Skin of body (tissue), 2 donors: Measurements from ENCODE around the gene SPATA13. TPM values are rescaled to one million over a fixed set of nuclear protein-coding genes. Genes with fewer than 3 reads are reported as not detected.
"Not testable (repeated sequence)": the region's sequence is repeated elsewhere in the genome, so short reads cannot be mapped to it uniquely, and the experiment has no call there.

ENCODE experiments used
- DNase-seq: peaks from one replicate; lab custom pipeline; 2025; lab: John Stamatoyannopoulos, UW
- total RNA-seq: library from RNA; depleted of rRNA; stranded (reverse); fragments of >200 nt; gene quantifications from one replicate; pipeline ENCODE4 v1.2.3, GENCODE V29; 2014

Gene SPATA13
- total RNA-seq, 1 donor from 2014 or later = 7.1 TPM

DNA sequence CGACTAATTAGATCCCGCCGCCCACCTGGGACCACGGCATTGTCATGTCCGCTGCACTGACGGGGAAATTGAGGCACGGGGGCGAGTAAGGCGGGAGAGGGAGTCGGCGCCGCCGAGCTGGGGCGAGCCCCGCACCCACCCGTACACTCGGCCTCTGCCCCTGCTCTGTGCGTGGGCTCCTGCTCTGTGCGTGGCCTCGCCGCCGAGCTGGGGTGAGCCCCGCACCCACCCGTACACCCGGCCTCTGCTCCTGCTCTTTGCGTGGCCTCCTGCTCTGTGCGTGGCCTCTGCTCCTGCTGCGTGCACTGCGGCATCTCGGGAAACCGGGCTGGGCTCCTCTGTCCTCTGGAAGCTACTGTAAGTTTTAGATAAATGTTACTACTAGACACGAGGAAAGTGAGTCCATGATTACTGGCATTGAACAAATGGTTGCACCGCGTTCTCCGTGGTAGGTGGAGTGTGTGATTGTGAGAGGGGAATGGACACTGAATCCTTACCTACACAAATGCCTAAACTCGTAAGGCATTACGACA, 148.0 kb downstream of the SPATA13 start:
- DNase-seq = no peak

DNA sequence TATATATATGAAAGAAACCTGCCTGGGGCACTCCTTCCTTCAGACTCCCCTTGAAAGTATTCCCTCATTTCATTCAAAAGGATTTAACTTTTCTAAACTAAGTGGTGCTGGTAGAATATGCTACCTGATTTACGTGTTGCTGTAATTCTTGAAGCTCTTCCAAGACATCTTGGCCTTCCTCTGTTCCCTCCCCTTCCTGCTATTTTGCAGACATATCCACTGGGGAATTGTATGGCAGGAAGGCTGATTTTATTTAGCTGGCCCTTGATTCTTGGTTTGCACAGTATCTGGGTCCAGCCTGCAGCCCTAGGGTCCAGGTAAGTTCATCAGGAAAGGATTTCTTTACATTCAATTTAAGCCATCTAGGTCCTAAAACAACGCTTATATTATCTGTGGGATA, 148.8 kb downstream of the SPATA13 start, which contains the start of gene C1QTNF9:
TSS of gene C1QTNF9 (plus strand) at position 281 of the 400 bp plus-strand sequence. CDS start 6,424 bp downstream, outside the sequence.
- DNase-seq = not testable (repeated sequence)

DNA sequence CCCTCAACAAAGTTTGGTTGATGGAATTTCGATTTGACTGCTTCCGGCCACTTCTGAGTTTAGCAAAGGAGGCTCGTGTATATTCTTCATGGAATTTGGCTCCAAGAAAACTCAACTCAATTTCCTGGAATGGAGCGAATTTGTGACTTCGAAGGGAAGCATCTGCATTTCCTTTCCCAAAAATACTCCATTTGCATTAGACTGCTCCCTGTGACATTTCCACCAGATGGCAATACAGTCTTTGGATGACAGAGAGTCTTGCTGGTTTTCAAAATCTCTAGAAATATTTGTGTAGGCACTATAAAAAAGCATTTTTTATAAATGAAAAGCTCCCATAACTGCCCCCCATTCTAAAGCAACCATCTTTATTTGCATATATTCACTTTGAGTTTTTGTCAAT, 152.9 kb downstream of the SPATA13 start:
- peak; percentile 52 for DNase-seq

DNA sequence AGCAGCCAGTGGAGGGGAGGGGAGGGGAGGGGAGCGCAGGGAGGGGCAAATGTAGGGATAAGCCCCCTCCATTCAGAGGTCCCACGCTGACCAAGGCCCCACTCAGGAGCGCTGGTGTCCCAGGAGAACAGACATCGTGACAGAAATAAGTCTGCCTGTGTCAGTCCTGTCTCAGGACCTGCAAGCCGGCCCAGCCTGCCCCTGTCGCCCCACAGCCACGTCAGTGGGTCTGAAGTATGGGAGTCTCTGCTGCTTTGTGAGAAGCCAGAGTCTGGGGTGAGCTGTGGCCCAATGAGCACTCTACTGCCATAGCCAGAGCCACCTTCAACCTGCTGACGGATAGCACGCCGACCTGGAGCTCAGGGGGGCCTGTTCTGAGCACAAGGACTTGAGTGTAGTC, 157.3 kb downstream of the SPATA13 start:
- DNase-seq = not testable (repeated sequence)

DNA sequence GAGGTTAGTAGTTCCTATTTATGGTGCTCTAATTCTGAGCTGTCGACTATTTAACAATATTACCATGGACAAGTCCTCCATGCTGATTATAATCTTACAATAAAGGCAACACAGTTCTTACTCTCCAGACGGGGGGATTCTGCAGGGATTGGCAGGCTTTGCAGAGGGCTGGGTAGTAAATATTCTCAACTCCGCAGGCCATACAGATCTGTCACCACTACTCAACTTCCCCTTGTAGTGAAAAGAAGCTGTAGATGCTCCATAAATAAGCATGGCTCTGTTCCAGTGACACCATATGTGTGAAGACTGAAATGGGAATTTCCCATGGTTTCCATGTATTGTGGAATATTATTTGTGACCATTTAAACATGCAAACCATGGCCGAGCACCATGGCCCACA, 158.4 kb downstream of the SPATA13 start:
- not testable (repeated sequence) for DNase-seq

DNA sequence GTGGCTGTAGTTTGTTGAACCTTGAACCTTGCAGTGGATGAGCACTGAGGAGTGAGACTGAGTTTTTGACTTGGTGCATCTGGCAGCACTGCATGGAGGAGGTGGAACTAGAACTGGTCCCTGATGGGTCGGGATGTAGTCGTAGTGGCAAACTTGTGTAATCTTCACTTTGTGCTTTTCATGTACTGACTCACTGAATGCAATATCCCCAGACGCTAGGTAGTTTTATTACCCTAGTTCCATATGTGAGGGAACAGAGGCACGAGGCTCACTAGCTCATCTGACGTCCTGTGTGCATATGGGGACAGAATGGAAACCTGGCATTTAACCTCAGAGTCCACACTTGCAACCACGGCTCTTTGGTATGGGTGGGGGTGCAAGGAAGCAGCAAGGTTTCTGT, 159.1 kb downstream of the SPATA13 start:
- not testable (repeated sequence) for DNase-seq

DNA sequence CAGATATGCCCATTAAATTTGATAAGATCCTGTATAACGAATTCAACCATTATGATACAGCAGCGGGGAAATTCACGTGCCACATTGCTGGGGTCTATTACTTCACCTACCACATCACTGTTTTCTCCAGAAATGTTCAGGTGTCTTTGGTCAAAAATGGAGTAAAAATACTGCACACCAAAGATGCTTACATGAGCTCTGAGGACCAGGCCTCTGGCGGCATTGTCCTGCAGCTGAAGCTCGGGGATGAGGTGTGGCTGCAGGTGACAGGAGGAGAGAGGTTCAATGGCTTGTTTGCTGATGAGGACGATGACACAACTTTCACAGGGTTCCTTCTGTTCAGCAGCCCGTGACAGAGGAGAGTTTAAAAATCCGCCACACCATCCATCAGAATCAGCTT, 160.9 kb downstream of the SPATA13 start:
- not testable (repeated sequence) for DNase-seq

DNA sequence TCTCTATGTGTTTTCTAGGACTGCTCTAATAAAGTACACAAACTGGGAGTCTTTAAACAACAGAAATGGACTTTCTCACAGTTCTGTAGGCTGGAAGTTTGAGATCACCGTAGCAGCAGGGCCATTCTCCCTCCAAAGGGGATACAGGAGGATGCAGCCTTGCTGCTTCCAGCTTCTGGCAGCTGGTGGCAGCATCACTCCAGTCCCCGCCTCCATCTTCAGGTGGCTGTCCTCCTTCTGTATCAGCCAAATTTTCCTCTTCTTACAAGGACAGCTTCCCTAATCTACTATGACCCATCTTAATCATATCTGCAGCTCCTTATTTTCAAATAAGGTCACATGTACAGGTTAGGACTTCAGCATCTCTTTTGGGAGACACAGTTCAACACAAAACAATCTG, 161.9 kb downstream of the SPATA13 start:
- not testable (repeated sequence) for DNase-seq

DNA sequence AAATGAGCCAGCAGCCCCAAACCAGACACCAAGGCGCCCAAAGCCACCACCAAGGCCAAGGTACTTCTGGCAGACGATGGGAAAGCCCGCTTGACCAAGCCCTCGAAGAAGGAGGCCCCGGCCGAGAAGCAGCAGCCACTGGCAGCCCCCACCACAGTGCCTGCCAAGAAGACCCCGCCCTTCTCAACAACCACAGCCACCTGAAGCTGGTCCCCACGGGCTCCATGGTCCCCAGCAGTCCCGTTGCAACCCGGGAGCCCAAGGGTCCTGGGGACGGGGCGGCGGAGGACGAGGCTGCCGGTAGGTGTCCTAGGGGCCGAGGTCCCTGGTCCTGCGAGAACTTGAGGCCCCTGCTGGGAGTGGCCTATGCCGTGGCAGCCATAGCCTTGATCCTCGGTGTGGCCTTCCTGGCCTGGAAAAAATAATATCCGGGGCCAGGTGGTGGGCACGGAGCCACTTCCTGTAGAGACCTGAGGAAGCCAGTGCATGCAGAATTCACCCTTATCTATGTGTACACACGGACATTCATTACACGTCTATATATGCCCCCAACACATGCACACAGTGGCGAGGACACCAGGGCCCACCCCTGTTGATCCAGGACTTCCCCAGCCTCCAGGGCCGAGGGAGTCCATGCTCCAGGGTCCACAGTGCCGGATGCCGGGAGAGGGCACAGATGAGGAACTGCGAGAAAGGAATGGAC, 162.7 kb downstream of the SPATA13 start:
- DNase-seq = no peak

DNA sequence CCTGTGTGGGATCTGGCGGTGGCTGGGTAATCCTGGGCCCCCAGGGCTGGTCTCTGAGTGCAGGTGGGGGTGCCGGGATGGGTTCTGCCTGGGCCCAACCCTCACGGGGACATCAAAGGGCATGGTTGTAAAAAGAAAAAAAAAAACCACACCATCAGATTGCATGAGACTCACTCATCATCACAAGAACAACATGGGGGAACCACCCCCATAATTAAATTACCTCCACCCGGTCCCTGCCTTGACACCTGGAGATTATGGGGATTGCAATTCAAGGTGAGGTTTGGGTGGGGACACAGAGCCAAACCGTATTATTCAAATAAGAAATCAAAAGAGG, 163.2 kb downstream of the SPATA13 start:
- DNase-seq = no peak

DNA sequence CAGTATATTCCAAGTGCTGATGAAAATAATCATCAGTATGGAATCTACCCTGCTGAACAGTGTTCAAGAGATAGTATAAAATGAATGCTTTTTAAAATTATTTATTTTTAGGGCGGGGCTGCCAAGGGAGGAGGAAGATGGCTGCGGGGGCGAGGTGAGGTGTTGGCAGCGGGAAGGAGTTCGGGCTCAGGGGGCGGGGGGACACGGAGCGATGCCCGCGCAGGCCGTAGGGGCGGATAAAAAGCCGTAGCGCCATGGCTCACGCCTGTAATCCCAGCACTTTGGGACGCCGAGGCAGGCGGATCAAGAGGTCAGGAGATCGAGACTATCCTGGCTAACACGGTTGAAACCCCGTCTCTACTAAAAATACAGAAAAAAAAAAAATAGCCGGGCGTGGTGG, 167.1 kb downstream of the SPATA13 start:
- DNase-seq = not testable (repeated sequence)

DNA sequence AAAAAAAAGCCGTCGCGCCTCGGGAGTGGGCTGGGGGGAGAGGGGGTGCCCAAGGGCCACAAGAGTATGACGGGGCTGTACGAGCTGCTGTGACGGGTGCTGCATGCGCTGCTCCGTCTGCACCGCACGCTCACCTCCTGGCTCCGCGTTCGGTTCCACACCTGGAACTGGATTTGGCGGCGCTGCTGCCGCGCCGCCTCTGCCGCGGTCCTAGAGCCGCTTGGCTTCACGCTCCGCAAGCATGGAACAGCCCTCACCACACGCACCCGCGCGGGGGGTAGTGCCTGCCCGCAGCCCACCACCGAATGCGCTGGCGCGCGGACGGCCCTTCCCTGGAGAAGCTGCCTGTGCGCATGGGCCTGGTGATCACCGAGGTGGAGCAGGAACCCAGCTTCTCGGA, 167.6 kb downstream of the SPATA13 start:
- no peak for DNase-seq

DNA sequence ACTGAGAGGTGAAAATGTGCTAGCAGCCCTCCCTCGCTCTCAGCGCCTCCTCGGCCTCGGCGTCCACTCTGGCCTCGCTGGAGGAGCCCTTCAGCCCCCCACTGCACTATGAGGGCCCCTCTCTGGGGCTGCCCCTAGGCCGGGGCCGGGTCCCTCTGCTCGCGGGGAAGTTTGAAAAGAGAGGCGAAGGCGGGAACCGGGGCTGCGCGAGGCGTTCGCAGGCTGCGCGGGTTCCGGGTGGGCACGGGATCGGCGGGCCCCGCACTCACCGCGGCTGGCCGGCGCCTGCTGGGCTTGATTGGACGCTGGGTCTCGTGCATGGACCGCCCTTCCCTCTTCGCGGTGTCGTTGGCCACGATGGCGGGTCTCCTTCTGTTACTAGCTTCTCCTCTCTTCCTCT, 178.2 kb downstream of the SPATA13 start:
- DNase-seq = no peak

DNA sequence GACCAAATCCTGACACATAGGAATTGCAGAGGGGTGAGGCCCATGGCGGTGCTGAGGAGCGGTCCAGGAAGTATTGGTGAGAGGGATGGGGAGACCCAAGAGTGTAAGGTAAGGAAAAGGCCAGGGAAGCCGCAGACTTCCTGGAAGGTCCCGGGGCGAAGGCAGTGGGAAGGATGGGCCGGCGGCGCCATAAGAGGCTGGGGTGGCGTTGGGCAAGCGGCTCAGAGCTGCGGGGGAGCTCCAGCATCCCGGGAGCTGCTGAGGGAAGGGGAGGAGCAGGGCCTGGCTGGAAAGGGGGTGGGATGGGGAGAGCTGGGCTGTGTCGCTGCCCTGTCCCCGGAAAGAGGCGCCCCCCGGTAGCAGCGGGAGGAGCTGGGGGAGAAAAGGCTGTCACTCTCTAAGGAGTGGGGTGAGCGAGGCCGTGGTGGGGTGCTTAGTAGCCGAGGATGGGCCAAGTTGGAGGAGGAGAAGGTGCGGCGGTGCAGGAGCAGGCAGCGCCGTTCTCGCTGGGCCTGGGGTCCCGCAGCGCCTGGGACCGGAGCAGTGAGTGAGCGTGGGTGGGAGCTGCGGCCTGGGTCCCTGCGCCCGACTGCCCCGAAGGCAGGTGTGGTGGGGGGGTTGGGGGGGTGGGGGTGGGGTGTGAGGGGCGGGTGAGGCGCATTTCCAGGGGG, 179.6 kb downstream of the SPATA13 start:
- no peak for DNase-seq

DNA sequence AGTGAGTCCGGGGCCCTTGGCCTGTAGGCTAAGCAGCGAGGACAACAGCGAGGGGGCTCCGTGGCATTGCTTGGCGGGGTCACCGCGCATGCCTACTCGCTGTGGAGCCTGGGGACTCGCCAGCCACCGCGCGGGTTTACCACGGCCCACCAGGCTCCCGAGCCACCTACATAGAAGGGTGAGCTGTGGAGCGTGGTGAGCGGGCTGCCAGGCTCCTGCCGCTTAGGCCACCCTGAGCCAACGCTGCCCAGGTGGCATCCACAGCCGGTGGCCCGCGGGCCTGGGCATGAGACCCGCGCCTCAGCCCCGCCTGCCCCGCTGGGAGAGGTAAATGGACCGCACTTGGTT, 180.1 kb downstream of the SPATA13 start:
- no peak for DNase-seq

DNA sequence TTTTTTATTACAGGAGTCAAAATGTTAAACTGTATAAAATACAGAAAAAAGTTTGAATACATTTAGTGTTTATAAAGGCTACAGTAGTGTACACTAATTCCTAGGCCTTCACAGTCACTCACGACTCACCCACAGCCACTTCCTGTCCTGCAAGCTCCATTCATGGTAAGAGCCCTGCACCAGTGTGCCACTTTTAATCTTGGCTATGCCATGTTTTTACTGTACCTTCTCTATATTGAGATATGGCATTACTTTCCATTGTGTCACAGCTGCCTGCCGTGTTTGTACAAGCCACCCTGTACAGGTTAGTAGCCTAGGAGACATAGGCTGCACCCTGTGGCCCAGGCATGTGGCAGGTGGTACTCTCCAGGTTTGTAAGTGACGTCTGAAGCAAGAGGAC, 180.9 kb downstream of the SPATA13 start:
- no peak for DNase-seq

DNA sequence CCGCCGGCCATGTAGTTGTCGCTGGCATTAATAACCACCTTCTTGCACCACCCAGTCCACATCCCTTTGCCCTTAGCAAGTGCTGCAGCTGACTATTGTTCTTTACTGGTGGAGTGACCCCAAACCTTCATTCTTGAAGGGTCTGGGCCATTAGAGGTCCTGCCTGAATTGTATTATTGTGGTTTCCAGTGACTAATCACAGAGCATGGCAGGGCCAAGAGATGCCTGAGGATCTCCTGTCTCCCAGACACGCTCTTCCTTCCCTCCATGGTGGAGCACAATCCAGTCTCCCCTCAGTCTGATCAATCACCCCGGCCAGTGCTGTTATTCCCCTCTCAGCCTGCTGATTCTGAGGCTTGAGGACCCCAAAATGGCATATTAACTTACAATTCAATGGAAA, 187.9 kb downstream of the SPATA13 start:
- DNase-seq = no peak

DNA sequence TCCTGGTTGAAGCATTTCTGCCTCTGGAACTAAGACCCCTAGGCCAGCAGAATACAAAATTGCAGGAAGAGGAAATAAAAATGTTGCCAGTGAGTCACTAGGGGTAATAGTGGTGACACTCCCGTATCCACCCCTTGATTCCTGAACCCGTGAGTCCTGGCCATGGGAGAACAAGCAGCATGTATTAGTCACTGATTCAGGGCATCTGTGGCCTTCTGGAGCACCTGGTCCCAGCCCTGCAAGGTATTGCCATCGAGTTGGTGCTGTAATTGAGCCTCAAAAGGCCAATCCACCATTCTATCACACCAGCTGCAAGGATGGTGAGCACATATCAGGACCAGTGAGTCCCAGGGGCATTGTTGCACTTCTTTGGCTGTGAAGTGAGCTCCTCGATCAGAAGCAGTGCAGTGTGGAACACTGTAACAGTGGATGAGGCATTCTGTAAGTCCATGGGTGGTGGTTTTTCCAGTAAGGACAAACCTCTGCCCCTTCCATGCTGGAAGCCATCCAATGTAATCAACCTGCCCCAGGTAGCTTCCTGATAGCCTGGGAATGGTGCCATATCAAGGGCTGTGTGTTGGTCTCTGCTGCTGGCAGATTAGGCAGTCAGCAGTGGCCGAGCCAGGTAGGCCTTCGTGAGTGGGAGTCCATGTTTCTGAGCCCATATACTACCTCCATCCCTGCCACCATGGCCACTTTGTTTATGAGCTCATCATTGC, 188.4 kb downstream of the SPATA13 start:
- no peak for DNase-seq

DNA sequence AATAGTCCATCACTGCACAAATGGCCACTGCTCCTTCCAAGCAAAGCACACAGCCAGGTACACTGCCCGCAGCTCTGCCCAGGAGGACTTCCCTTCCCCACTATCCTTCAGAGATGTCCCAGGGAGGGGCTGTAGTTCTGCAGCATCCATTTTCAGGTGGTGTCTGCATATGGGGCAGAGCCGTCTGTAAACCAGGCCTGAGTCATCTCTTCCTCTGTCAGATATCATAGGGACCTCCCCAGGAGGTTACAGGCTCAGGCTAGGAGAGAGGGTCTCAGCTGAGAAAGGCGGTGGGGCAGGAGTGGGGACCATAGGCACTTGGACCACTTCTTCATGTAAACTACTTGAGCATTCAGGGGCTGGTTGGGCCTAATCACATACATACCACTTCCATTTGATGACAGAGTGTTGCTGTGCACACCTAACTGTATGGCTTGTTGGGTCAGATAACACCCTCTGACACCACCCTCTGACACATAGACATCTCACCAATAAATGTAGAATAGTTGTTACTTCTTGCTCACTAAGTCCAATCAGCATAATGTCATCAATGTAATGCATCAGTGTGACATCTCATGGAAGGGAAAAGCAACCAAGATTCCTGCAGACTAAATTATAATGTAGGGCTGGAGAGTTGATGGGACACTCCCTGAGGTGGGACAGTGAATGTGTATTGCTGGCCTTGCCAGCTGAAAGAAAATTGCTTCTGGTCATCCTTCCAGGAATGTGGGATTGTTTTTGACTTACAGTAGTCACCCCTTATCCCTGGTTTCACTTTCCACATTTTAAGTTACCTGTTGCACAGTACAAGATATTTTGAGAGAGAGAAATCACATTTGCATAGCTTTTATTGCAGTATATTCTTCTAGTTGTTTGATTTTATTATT, 189.5 kb downstream of the SPATA13 start:
- DNase-seq = not testable (repeated sequence)

DNA sequence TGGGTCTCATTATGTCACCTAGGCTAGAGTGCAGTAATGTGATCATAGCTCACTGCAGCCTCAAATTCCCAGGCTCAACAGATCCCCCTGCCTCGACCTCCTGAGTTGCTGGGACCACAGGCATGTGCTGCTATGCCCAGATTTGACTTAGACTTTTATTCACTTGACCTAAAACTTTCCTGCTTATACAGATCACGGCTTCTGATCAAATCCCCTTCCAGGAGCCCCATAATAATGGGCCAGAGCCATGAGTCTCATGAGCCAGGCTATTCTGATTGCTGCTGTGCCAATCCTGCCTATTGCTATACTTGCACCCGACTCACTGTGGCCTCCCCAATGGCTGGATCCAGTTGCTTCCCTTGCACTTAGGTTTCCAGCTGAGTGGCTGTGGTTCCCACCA, 190.9 kb downstream of the SPATA13 start:
- DNase-seq = no peak

DNA sequence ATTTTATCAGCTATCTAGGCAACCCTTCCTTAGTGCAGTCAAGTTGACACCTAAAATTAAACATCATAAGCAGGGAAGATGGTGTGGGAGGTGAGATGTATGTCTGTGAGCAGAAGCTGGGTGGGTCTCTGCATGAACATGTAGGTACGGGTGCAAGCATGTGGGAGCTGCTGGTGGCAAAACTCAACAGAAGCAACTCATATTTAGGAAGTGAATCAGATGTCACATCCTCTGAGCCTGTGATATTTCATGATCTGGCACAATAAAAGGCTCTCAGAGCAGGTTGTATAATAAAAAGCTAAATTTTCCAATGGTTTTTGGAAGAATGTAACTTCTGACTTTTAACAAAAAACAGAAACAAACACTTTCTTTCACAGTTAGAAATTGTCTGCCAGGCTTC, 193.2 kb downstream of the SPATA13 start:
- DNase-seq = no peak
